Measurements from ENCODE around the gene TFDP1.

DNA sequence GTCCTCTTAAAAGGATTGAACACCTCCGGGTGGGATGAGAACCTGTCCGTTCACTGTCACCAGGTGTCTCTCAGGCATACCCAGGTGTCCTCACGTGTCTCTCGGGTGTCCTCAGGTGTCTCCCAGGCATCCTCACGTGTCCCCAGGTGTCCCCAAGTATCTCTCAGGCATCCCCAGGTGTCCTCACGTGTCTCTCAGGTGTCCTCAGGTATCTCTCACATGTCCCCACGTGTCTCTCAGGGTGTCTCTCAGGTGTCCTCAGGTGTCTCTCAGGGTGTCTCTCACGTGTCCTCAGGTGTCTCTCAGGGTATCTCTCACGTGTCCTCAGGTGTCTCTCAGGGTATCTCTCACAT is 39.7 kb downstream of the TFDP1 start:
- TF ChIP-seq, protein P1, sequence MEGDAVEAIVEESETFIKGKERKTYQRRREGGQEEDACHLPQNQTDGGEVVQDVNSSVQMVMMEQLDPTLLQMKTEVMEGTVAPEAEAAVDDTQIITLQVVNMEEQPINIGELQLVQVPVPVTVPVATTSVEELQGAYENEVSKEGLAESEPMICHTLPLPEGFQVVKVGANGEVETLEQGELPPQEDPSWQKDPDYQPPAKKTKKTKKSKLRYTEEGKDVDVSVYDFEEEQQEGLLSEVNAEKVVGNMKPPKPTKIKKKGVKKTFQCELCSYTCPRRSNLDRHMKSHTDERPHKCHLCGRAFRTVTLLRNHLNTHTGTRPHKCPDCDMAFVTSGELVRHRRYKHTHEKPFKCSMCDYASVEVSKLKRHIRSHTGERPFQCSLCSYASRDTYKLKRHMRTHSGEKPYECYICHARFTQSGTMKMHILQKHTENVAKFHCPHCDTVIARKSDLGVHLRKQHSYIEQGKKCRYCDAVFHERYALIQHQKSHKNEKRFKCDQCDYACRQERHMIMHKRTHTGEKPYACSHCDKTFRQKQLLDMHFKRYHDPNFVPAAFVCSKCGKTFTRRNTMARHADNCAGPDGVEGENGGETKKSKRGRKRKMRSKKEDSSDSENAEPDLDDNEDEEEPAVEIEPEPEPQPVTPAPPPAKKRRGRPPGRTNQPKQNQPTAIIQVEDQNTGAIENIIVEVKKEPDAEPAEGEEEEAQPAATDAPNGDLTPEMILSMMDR (IDR thresholded peaks at IDR 0.05): no peak
- no peak for TF ChIP-seq POLR2A (IDR thresholded peaks at IDR 0.05)
- TF ChIP-seq EP300 (IDR thresholded peaks at IDR 0.05): no peak
